ENCODE results near the gene VPS51.

DNA sequence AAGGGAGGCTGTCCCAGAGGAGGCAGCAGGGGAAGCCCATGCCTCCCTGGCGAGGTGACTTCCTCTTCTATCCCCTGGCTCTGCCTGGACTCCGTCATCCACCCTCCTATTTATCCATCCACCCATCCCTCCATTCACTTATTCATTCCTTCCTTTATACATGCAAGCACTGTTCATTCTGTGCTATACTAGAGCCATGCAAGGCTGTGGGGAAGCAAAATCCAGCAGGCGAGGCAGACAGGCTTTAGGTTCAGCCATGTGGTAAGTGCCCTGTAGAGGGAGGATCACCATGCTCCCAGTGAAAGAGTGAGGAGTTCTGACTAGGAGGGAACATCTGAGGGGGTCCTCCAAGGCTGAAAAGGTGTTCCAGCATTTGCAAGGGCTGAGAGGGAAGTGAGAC lies 36.5 kb upstream of the VPS51 start:
- TF ChIP-seq, protein P1, sequence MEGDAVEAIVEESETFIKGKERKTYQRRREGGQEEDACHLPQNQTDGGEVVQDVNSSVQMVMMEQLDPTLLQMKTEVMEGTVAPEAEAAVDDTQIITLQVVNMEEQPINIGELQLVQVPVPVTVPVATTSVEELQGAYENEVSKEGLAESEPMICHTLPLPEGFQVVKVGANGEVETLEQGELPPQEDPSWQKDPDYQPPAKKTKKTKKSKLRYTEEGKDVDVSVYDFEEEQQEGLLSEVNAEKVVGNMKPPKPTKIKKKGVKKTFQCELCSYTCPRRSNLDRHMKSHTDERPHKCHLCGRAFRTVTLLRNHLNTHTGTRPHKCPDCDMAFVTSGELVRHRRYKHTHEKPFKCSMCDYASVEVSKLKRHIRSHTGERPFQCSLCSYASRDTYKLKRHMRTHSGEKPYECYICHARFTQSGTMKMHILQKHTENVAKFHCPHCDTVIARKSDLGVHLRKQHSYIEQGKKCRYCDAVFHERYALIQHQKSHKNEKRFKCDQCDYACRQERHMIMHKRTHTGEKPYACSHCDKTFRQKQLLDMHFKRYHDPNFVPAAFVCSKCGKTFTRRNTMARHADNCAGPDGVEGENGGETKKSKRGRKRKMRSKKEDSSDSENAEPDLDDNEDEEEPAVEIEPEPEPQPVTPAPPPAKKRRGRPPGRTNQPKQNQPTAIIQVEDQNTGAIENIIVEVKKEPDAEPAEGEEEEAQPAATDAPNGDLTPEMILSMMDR (IDR thresholded peaks at IDR 0.05), result no peak
- no peak for TF ChIP-seq ZFX (IDR thresholded peaks at IDR 0.05; ENCODE audit: borderline replicate concordance)
